GM18517 (cell line): ENCODE measurements around the gene SLIT3.
"Not testable (repeated sequence)": the region's sequence is repeated elsewhere in the genome, so short reads cannot be mapped to it uniquely, and the experiment has no call there.

ENCODE experiments used
- ATAC-seq: cut with Tn5 transposase; IDR thresholded peaks from one replicate; pipeline ENCODE4 v1.9.1; 2021; ENCODE audit warnings: mild to moderate bottlenecking, moderate library complexity; ENCODE audit not compliant: unreplicated experiment

SLIT3 gene

GRCh38 chr5:169222934-169223594 lies 77.9 kb downstream of the SLIT3 start:
- ATAC-seq, result no peak

GRCh38 chr5:169221519-169221918 lies 79.4 kb downstream of the SLIT3 start:
- ATAC-seq, result no peak

GRCh38 chr5:169219961-169220360 lies 81.0 kb downstream of the SLIT3 start:
- ATAC-seq, result no peak

GRCh38 chr5:169219351-169219750 lies 81.6 kb downstream of the SLIT3 start:
- no peak for ATAC-seq

GRCh38 chr5:169218861-169219260 lies 82.1 kb downstream of the SLIT3 start:
- ATAC-seq, result no peak

- no peak for ATAC-seq
Observed at GRCh38 chr5:169218176-169218575, 82.8 kb downstream of the SLIT3 start.

- no peak for ATAC-seq
Observed at GRCh38 chr5:169216866-169217265, 84.1 kb downstream of the SLIT3 start.

GRCh38 chr5:169213479-169213878 lies 87.5 kb downstream of the SLIT3 start:
- no peak for ATAC-seq

GRCh38 chr5:169211761-169212160 lies 89.2 kb downstream of the SLIT3 start:
- ATAC-seq, result not testable (repeated sequence)

- no peak for ATAC-seq
Observed at GRCh38 chr5:169204788-169205400, 96.0 kb downstream of the SLIT3 start.

GRCh38 chr5:169202969-169203368 lies 98.0 kb downstream of the SLIT3 start:
- ATAC-seq, result no peak

- no peak for ATAC-seq
Observed at GRCh38 chr5:169201597-169201996, 99.3 kb downstream of the SLIT3 start.

- ATAC-seq, result no peak
Observed at GRCh38 chr5:169200125-169200778, 100.7 kb downstream of the SLIT3 start.

- no peak for ATAC-seq
Observed at GRCh38 chr5:169197343-169197742, 103.6 kb downstream of the SLIT3 start.

- no peak for ATAC-seq
Observed at GRCh38 chr5:169196059-169196458, 104.9 kb downstream of the SLIT3 start.

GRCh38 chr5:169195601-169196000 lies 105.3 kb downstream of the SLIT3 start:
- no peak for ATAC-seq

GRCh38 chr5:169192536-169192935 lies 108.4 kb downstream of the SLIT3 start:
- no peak for ATAC-seq

- no peak for ATAC-seq
Observed at GRCh38 chr5:169190849-169191248, 110.1 kb downstream of the SLIT3 start.

GRCh38 chr5:169185626-169186025 lies 115.3 kb downstream of the SLIT3 start:
- no peak for ATAC-seq

GRCh38 chr5:169183576-169183975 lies 117.4 kb downstream of the SLIT3 start:
- ATAC-seq, result no peak

- ATAC-seq, result no peak
Observed at GRCh38 chr5:169182797-169183196, 118.1 kb downstream of the SLIT3 start.

- ATAC-seq, result no peak
Observed at GRCh38 chr5:169181814-169182213, 119.1 kb downstream of the SLIT3 start.
